Stomach (tissue), 9 donors: ENCODE results near the gene UPK3A. TPM values are rescaled to one million over a fixed set of nuclear protein-coding genes. Genes with fewer than 3 reads are reported as not detected.
"Not testable (repeated sequence)": the region's sequence is repeated elsewhere in the genome, so short reads cannot be mapped to it uniquely, and the experiment has no call there.

Experiments used
- DNase-seq, 2 donors: peaks; one replicate each; pipeline versions ENCODE4 v3.0.0 to v3.0.0-alpha.2; 2013 to 2019
- H3K27ac ChIP-seq, 5 donors: fragments of 200-600 bp in 4 of 5; sonication (generic) in 4 of 5; one replicate each; pipeline ENCODE4 v1.5.1; 2013 to 2019; ENCODE audit warnings: mild to moderate bottlenecking in 1 of 5, moderate library complexity in 1 of 5
- H3K27me3 ChIP-seq, 3 donors: fragments of 200-600 bp; sonication (generic); one replicate each; pipeline ENCODE4 v1.5.1; 2017 to 2019; ENCODE audit warnings: mixed run types in 1 of 3
- H3K36me3 ChIP-seq, 4 donors: fragments of 200-600 bp; sonication (generic); 1 replicate in 3 of 4; 2 replicates in 1 of 4; pipeline ENCODE4 v1.5.1; 2016 to 2019
- H3K4me1 ChIP-seq, 4 donors: fragments of 200-600 bp; sonication (generic); one replicate each; pipeline ENCODE4 v1.5.1; 2016 to 2019
- H3K4me3 ChIP-seq, 4 donors: fragments of 200-600 bp; sonication (generic) in 3 of 4; one replicate each; pipeline ENCODE4 v1.5.1; 2016 to 2019; ENCODE audit warnings: mild to moderate bottlenecking in 1 of 4
- H3K9me3 ChIP-seq, 4 donors: fragments of 200-600 bp; sonication (generic); one replicate each; pipeline ENCODE4 v1.5.1; 2016 to 2019
- CTCF ChIP-seq, 7 experiments: fragments of 450-650 bp in 4 of 7; fragments of 200-600 bp in 3 of 7; sonication (generic) in 3 of 7; IDR thresholded peaks; one replicate each; pipeline ENCODE4 v1.5.1; 2016 to 2019; ENCODE audit warnings: antibody characterized with exemption in 7 of 7, control low read depth in 2 of 7, mild to moderate bottlenecking in 1 of 7
- EP300 ChIP-seq: sonication (generic); formaldehyde crosslinking; IDR thresholded peaks from one replicate; pipeline ENCODE4 v1.6.1; 2017; ENCODE audit warnings: antibody characterized with exemption
- POLR2A ChIP-seq, 4 donors: fragments of 450-650 bp; IDR thresholded peaks; one replicate each; pipeline ENCODE4 v1.6.1; 2016; ENCODE audit warnings: antibody characterized with exemption in 4 of 4, control low read depth in 2 of 4, mild to moderate bottlenecking in 1 of 4, moderate library complexity in 1 of 4
- POLR2AphosphoS5 ChIP-seq, 3 donors: sonication (generic); formaldehyde crosslinking; IDR thresholded peaks; one replicate each; pipeline ENCODE4 v1.6.1; 2016; ENCODE audit warnings: antibody characterized with exemption in 3 of 3
- WGBS, 5 donors: extraction: QIAGEN DNeasy Blood & Tissue Kit in 3 of 5; methylation state at CpG; one replicate each; pipeline versions ENCODE4 v1.1.5 to v1.1.7; 2013 to 2018; 5-methylcytosine and 5-hydroxymethylcytosine counted together
- intact Hi-C: fragments of 100-400 bp; cut with DNase I; formaldehyde crosslinking; loops from one replicate; pipeline ENCODE4 v1.15.1; 2023; ENCODE audit warnings: low total_unique reads
- polyA plus RNA-seq, 3 donors: library from polyadenylated mRNA; stranded (reverse); fragments of 200-250 nt; gene quantifications; one replicate each; pipeline ENCODE4 v1.2.3, GENCODE V29; 2013
- total RNA-seq, 5 donors: library from RNA; depleted of rRNA; stranded (reverse); fragments of >200 nt; gene quantifications; one replicate each; pipeline versions ENCODE4 v1.1.0 to v1.2.3, GENCODE V29; 2014 to 2016
- donor health status: healthy with polysubstance abuse.
- donor health status: Bipolar disorder and iron deficiency.
- donor health status: healthy.

Gene UPK3A
- total and polyA plus RNA-seq, 8 donors, result 0.10 to 1.3 (median 0.76) TPM; not detected in 5

- H3K27me3 ChIP-seq, result no peaks in the 10 kb centered on the region
- intact Hi-C loops, result no loop called here
- DNase-seq, result no peak
- H3K4me1 ChIP-seq, result peaks cover 0 to 9% (median 4%) of the 10 kb centered on the region in 4 donors
- H3K36me3 ChIP-seq, result no peaks in the 10 kb centered on the region
- H3K4me3 ChIP-seq, result no peak overlapping the region
- H3K27ac ChIP-seq, result no peak overlapping the region
- TF ChIP-seq POLR2AphosphoS5 (IDR thresholded peaks at IDR 0.05), result no peak
- TF ChIP-seq POLR2A (IDR thresholded peaks at IDR 0.05), result no peak
- no peak for TF ChIP-seq EP300
- no peak for TF ChIP-seq CTCF (IDR thresholded peaks at IDR 0.05)
- no peaks in the 10 kb centered on the region for H3K9me3 ChIP-seq
- WGBS, 5 donors, result 75 to 85% (median 82%) methylated on average over 9 to 10 of the region's 10 CpGs
Measured at GRCh38 chr22:45253039-45253641, 31.6 kb upstream of the UPK3A start.

GRCh38 chr22:45254388-45254787 is 30.4 kb upstream of the UPK3A start:
- H3K9me3 ChIP-seq, result no peaks in the 10 kb centered on the region
- no peak overlapping the region for H3K27ac ChIP-seq
- H3K36me3 ChIP-seq, result no peaks in the 10 kb centered on the region
- no peak for TF ChIP-seq EP300
- TF ChIP-seq POLR2A (IDR thresholded peaks at IDR 0.05), result no peak
- no peak overlapping the region for H3K4me3 ChIP-seq
- no peaks in the 10 kb centered on the region for H3K27me3 ChIP-seq
- no peak for DNase-seq
- 83 to 97% (median 89%) methylated on average over 7 of the region's 7 CpGs for whole genome bisulfite sequencing, 5 donors
- no peaks in the 10 kb centered on the region for H3K4me1 ChIP-seq
- intact Hi-C loops, result no loop called here

- WGBS, 5 donors, result 79 to 89% (median 83%) methylated on average over 5 to 6 of the region's 6 CpGs
- intact Hi-C loops, result no loop called here
Measured at GRCh38 chr22:45254789-45255278, 29.9 kb upstream of the UPK3A start.

GRCh38 chr22:45257941-45258340 is 26.8 kb upstream of the UPK3A start:
- H3K4me1 ChIP-seq, H3K4me3 ChIP-seq, intact Hi-C loops, DNase-seq, H3K9me3 ChIP-seq, H3K27ac ChIP-seq, H3K27me3 ChIP-seq, H3K36me3 ChIP-seq: not testable (repeated sequence)
- WGBS, 5 donors, result 83 to 100% (median 95%) methylated on average over 2 to 4 of the region's 4 CpGs

More at GRCh38 chr22:45254789-45255278, 29.9 kb upstream of the UPK3A start:
- H3K9me3 ChIP-seq, result no peaks in the 10 kb centered on the region
- no peak overlapping the region for H3K27ac ChIP-seq
- no peaks in the 10 kb centered on the region for H3K4me1 ChIP-seq
- no peak for TF ChIP-seq POLR2AphosphoS5 (IDR thresholded peaks at IDR 0.05)
- no peaks in the 10 kb centered on the region for H3K27me3 ChIP-seq
- DNase-seq, result no peak
- H3K36me3 ChIP-seq, result no peaks in the 10 kb centered on the region
- H3K4me3 ChIP-seq, result no peak overlapping the region

- no peak overlapping the region for H3K4me3 ChIP-seq
- H3K27me3 ChIP-seq, result no peaks in the 10 kb centered on the region
- DNase-seq, result no peak
- H3K4me1 ChIP-seq, result peaks cover 0 to 20% (median 10%) of the 10 kb centered on the region in 4 donors
- intact Hi-C loops, result no loop called here
- no peak overlapping the region for H3K27ac ChIP-seq
- WGBS, 5 donors, result 70 to 78% (median 73%) methylated on average over 10 of the region's 10 CpGs
- H3K36me3 ChIP-seq, result no peaks in the 10 kb centered on the region
- TF ChIP-seq CTCF (IDR thresholded peaks at IDR 0.05) (no peak), EP300 (no peak), POLR2AphosphoS5 (IDR thresholded peaks at IDR 0.05) (no peak), POLR2A (IDR thresholded peaks at IDR 0.05) (no peak)
- H3K9me3 ChIP-seq, result no peaks in the 10 kb centered on the region
Measured at GRCh38 chr22:45259754-45260394, 24.9 kb upstream of the UPK3A start.

- H3K36me3 ChIP-seq, H3K27ac ChIP-seq, H3K9me3 ChIP-seq, intact Hi-C loops, DNase-seq, H3K27me3 ChIP-seq, H3K4me3 ChIP-seq: not testable (repeated sequence)
- 84 to 92% (median 90%) methylated on average over 9 of the region's 9 CpGs for WGBS, 5 donors
- H3K4me1 ChIP-seq, result peaks cover 0 to 20% (median 10%) of the 10 kb centered on the region in 4 donors
Measured at GRCh38 chr22:45260395-45260759, 24.4 kb upstream of the UPK3A start.
